Kidney tubule cell (primary cell): ENCODE data around the gene DHX9.
"Not testable (repeated sequence)": the region's sequence is repeated elsewhere in the genome, so short reads cannot be mapped to it uniquely, and the experiment has no call there.

Source experiments
- DNase-seq: peaks from one replicate; pipeline ENCODE4 v3.0.0-alpha.2; 2018; ENCODE audit warnings: low spot score

DHX9 gene

DNA sequence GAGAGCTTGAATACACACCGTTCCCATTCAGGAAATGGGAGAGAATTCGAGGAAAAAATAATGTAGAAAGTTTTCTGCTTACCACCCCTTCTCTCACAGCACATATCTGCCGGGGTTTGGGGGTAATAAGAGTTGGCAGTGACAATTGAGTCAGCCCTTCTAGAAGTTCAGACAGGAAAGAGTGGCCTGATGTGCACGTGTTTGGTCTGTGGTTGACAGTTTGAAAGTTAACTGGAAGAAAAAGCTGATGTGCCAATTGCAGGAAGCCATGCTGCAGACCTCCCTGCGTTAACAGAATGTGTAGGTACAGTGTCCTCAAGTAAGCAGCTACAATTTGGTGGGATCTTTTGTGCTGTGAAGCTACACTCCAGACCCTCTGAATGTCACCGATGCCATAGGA lies 50.9 kb downstream of the DHX9 start:
- no peak for DNase-seq

DNA sequence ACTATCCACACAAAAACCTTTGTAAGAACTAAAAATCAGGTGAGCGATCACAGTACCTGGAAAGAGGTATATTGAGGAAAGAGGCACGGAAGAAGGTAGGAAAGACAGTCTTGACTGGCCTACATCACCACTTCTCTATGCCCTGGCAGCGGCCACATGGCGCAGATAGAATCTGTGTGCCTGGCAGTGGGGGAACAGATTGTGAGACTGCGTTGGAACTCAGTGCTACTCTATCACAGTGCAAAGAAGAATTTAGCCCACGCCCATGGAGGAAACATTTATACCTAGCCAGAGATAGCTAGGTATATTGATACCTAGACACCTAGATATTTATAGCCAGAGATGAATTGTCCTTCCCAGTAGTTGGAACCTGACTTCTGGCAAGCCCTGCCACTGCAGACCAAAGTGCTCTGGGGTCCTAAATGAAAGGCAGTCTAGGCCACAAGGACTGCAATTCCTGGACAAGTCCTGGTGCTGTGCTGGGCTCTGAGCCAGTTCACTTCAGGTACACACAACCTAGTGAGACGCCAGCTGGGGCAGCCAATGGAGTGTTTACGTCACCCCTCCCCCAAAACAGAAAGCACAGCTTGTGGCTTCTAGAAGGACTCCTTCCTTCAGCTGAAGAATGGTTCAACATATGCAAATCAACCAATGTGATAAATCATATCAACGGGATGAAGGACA lies 51.9 kb downstream of the DHX9 start:
- no peak for DNase-seq

DNA sequence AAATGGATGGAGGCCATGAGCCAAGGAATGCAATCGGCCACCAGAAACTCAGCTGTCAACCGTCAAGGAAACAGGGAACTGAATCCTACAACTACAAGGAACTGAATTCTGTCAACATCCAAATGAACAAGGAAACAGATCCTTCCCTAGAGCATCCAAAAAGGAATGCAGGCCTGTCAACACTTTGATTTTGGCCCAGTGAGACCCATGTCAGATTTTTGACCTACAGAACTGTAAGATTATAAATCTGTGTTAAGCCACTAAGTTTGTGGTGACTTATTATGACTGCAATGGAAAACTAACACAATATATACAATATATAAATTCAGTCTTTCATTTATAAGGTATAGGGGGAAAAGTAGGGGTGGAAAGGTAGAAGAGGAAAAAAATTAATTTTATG lies 58.5 kb downstream of the DHX9 start:
- DNase-seq, result no peak

DNA sequence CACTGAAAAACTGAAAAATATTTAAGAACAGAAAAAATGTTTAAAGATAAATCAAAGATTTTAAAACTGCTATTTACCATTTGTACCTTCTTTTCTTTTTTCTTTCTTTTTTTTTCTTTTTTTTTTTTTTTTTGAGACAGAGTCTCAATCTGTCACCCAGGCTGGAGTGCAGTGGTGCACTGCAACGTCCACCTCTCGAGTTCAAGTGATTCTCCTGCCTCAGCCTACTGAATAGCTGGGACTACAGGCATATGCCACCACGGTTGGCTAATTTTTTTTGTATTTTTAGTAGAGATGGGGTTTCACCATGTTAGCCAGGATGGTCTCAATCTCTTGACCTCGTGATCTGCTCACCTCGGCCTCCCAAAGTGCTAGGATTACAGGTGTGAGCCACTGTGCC lies 62.8 kb downstream of the DHX9 start:
- not testable (repeated sequence) for DNase-seq

DNA sequence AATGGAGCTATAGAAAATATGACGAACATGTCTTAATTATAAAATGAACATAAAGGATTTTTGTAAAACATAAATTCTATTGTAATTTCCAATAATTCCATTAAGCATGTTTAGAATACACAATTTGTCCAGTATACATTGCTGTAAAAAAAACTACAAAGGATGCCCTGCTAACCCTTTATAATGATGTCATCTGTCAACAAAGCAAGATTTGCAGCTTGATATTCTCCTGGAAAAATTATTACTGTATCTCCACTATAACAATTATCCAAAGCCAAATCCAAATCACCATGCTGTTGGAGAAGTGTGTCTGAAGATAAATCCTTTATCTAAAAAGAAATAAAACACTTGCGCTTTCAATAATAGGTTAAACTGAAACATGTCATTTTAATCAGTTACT lies 66.2 kb downstream of the DHX9 start:
- DNase-seq, result no peak

DNA sequence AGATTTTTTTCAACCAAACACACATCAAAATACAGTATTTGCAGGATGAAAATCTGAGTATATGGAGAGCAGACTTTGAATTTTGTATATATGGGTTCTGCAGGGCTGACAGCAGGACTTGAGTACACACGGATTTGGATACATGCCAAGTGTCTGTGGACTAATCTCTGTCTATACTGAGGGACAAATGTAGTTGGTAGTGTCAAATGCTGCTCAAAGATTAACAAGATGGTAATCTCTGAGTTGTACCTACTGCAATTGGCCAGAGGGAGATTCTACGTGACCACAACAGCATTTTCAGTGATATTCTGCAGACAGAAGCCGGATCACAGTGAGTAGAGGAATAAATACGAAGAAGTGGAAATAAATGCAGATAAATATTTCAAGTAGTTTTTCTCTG lies 70.4 kb downstream of the DHX9 start:
- DNase-seq, result no peak

DNA sequence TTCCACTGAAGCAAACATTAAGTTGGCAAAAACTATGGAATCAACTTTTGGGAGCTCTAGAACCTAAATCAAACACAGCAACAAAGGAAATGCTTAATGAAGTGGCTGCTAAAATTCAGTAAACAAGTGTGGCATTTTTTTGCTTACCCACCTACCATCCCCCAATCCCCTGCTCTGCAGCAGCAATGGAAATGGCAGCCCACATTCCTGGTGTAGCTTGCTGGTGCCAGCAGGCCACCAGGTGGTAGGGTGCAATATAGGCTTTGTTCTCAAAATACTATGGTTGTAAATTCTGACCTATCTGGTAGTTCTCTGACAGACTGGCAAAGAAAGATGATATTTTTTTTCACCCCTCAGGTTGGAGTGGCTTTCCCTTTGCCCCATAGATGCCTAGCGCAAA lies 71.0 kb downstream of the DHX9 start:
- no peak for DNase-seq

DNA sequence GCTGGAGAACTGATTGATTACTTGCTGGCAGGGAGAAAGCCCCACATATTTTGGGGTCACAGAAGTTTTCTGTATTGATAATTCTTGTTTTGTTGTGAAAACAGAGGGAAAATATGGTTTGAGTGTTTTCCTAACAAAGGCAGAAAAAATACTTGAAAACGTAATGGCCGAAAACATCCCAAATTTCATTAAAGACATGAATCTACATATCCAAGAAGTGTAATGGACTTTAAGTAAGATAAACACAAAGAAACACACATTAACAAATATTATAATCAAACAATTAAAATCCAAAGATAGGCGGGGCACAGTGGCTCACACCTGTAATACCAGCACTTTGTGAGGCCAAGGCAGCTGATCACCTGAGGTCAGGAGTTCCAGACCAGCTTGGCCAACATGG lies 74.3 kb downstream of the DHX9 start:
- no peak for DNase-seq

DNA sequence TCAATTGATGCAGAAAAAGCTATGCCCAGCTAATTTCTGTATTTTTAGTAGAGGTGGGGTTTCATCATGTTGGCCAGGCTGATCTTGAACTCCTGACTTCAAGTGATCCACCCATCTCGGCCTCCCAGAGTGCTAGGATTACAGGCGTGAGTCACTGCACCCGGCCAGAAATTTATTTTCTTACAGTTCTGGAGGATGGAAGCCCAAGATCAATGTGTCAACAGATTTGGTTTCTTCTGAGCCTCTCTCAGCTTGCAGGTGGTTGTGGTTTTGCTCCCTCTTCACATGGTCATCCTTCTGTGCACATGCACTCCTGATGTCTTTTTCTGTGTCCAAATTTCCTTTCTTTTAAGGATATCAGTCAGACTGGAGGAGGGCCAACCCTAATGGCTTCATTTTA lies 78.2 kb downstream of the DHX9 start:
- no peak for DNase-seq

DNA sequence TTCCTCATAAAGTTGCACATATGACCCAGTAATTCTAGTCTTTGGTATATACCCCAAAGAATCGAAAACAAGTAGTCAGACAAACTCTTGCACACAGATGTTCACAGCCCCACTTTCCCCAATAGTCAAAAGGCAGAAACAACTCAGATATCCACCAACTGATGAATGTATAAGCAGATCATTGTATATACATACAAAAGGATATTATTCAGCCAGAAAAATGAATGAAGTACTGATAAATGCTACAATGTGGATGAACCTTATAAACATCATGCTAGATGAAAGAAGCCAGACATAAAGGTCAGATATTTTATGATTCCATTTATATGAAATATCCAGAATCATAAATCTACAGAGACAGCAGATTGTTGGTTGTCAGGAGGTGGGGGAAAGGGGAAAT lies 86.5 kb downstream of the DHX9 start:
- no peak for DNase-seq

DNA sequence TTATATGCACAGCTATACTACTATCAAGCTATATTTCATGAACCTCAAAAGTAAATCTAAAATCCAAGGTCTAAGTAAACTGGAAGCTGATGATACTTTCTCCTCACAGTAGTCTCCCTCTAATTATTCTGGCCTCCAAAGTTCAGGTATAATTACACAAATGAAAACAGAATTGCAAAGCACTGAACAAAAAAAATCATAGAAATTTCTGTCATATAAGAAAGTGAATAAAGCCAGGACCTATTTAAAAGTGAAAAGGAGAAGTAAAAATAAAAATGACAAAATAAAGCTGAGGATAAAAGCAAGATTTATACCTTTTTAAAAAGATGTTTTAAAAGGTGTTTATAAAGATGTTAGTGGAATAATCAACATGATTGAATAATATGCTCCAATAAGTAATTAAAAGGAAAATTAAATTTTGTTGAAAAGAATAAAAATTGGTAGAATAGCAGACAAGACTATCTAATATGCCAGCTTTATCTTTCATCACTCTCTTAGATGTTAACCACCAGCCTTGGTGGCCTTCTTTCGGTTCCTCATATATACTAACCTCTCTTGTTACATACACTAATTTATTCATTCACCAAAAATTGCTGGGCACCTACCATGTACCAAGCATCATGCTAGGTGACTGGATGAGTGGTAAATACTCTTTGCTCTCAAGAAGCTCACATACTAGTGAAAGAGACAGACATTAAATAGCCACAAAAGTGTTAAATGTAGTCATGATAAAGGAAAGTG lies 88.7 kb downstream of the DHX9 start:
- DNase-seq, result no peak

DNA sequence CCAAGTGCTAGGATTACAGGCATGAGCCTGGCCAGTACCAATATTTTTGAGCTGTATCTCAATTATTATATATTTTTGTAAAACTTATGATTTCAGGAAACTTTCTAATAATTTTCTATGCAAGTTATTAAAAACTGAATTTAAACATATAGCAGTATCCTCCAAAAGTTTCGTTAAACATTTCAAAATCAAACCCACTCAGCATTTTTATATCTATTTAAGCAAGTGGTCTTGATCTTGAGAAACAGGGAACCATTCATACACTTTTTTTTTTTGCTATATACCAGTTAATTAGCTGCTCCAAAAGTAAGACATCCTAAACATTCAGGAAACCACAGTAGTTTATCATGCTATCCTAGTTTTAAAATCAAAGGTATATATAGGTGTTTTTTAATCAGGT lies 91.8 kb downstream of the DHX9 start:
- DNase-seq, result no peak

DNA sequence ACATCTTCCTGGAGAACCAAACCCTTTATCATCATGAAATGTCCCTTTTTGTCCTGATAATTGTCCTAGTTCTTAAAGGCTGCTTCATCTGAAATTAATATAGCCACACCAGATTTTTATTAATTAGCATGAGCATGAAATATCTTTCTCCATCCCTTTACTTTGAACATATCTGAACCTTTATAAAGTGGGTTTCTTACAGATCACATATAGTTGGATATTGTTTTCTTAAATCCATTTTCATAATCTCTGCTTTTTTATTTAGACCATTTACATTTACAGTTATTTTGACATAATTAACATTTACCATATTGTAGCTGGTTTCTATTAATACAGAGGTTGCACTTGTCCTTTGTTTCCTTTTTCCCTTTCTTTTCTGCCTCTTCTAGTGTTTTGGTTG lies 96.6 kb downstream of the DHX9 start:
- DNase-seq, result no peak
